H1 (cell line): ENCODE results near the gene TBCB. TPM values are rescaled to one million over a fixed set of nuclear protein-coding genes. Genes with fewer than 3 reads are reported as not detected.

Source experiments
- BACH1 ChIP-seq: IDR thresholded peaks from 2 replicates; pipeline ENCODE4 v1.6.1; 2012; ENCODE audit warnings: low read length, improper control_type of control experiment
- CBX5 ChIP-seq: fragments of 300-800, 300-1000 bp; sonication (generic); IDR thresholded peaks from 2 replicates; pipeline ENCODE4 v1.7.1; 2016; ENCODE audit warnings: antibody characterized with exemption, low read length, low read depth
- CHD2 ChIP-seq: IDR thresholded peaks from 2 replicates; pipeline ENCODE4 v1.6.1; 2012; ENCODE audit warnings: low read length, improper control_type of control experiment
- CREB1 ChIP-seq: IDR thresholded peaks from 2 replicates; pipeline ENCODE4 v1.6.1; 2012; ENCODE audit warnings: inconsistent platforms
- EGR1 ChIP-seq: IDR thresholded peaks from 2 replicates; pipeline ENCODE4 v1.6.1; 2011; ENCODE audit warnings: low read depth, low read length, borderline replicate concordance
- EP300 ChIP-seq, 2 experiments: IDR thresholded peaks; 1 replicate in 1 of 2; 2 replicates in 1 of 2; pipeline ENCODE4 v1.6.1; 2011 to 2012; ENCODE audit warnings: low read depth in 2 of 2, low read length in 2 of 2, mild to moderate bottlenecking in 2 of 2, borderline replicate concordance in 1 of 2, inconsistent platforms in 1 of 2, moderate library complexity in 1 of 2
- EZH2 ChIP-seq: fragments of 200-600 bp; sonication (generic); IDR thresholded peaks from 2 replicates; pipeline ENCODE4 v1.7.1; 2012; ENCODE audit warnings: low read depth, mild to moderate bottlenecking, moderate library complexity, low read length, inconsistent platforms; ENCODE audit not compliant: severe bottlenecking
- GABPA ChIP-seq: IDR thresholded peaks from 2 replicates; pipeline ENCODE4 v1.6.1; 2011; ENCODE audit warnings: mild to moderate bottlenecking, low read length, moderate library complexity, borderline replicate concordance; ENCODE audit not compliant: insufficient read depth
- HDAC6 ChIP-seq: IDR thresholded peaks from one replicate; pipeline ENCODE4 v1.7.1; 2012; ENCODE audit warnings: low read depth, mild to moderate bottlenecking, inconsistent platforms, low read length, moderate library complexity
- JUN ChIP-seq: IDR thresholded peaks from 2 replicates; pipeline ENCODE4 v1.6.1; 2011; ENCODE audit warnings: low read depth, mild to moderate bottlenecking, improper control_type of control experiment, low read length
- JUND ChIP-seq: IDR thresholded peaks from 2 replicates; pipeline ENCODE4 v1.6.1; 2011; ENCODE audit warnings: mild to moderate bottlenecking, improper control_type of control experiment, low read length
- KDM1A ChIP-seq: fragments of 200-600, 300-600 bp; sonication (generic); IDR thresholded peaks from 2 replicates; pipeline ENCODE4 v1.7.1; 2016; ENCODE audit warnings: mild to moderate bottlenecking, low read length, borderline replicate concordance
- KDM4A ChIP-seq: IDR thresholded peaks from one replicate; pipeline ENCODE4 v1.7.1; 2012; ENCODE audit warnings: low read depth, mild to moderate bottlenecking, moderate library complexity, low read length, inconsistent platforms; ENCODE audit not compliant: severe bottlenecking
- NANOG ChIP-seq: IDR thresholded peaks from 2 replicates; pipeline ENCODE4 v1.6.1; 2011; ENCODE audit warnings: low read length, low read depth, mild to moderate bottlenecking, inconsistent platforms; ENCODE audit not compliant: insufficient read depth, poor library complexity, severe bottlenecking
- NRF1 ChIP-seq: IDR thresholded peaks from 2 replicates; pipeline ENCODE4 v1.6.1; 2011; ENCODE audit warnings: mild to moderate bottlenecking, low read depth, low read length, improper control_type of control experiment
- POU5F1 ChIP-seq: IDR thresholded peaks from 2 replicates; pipeline ENCODE4 v1.6.1; 2011; ENCODE audit warnings: low read depth, mild to moderate bottlenecking, low read length, moderate library complexity
- SIN3A ChIP-seq, 2 experiments: IDR thresholded peaks in 1 of 2; conservative IDR thresholded peaks in 1 of 2; 2 replicates each; pipeline ENCODE4 v1.6.1; 2011 to 2012; ENCODE audit warnings: low read length in 2 of 2, improper control_type of control experiment in 1 of 2, low read depth in 1 of 2, mild to moderate bottlenecking in 1 of 2
- SP4 ChIP-seq: IDR thresholded peaks from 2 replicates; pipeline ENCODE4 v1.6.1; 2012; ENCODE audit warnings: low read length, inconsistent platforms
- TAF1 ChIP-seq: IDR thresholded peaks from 2 replicates; pipeline ENCODE4 v1.6.1; 2011; ENCODE audit warnings: mild to moderate bottlenecking, low read depth, low read length
- polyA plus RNA-seq, 7 experiments: library from polyadenylated mRNA; depleted of rRNA in 3 of 7; stranded (reverse) in 5 of 7; unstranded in 2 of 7; fragments of >200 nt in 5 of 7; fragments of 200-250 nt in 2 of 7; gene quantifications; 1 replicate in 5 of 7; 2 replicates in 1 of 7; 4 replicates in 1 of 7; pipeline versions ENCODE4 v1.2.1 to v1.2.3, GENCODE V29; 2011 to 2013; ENCODE audit warnings: missing spikeins in 2 of 7, mixed read lengths in 2 of 7
- total RNA-seq: library from RNA; stranded (reverse); fragmentation: NEBNext Ultra II Directional; extraction: Animal tissue kit (Norgen Biotek cat#: 25700); gene quantifications from 2 replicates; pipeline ENCODE4 v1.2.1, GENCODE V29; 2021
- TF ChIP-seq, protein P1 (sequence below): IDR thresholded peaks from 2 replicates; pipeline ENCODE4 v1.6.1; 2011; ENCODE audit warnings: low read depth, mild to moderate bottlenecking, low read length; ENCODE audit not compliant: insufficient read depth
- TF ChIP-seq, protein P2 (sequence below): IDR thresholded peaks from 2 replicates; pipeline ENCODE4 v1.6.1; 2012; ENCODE audit warnings: inconsistent platforms
- TF ChIP-seq, protein P3 (sequence below): IDR thresholded peaks from 2 replicates; pipeline ENCODE4 v1.6.1; 2012; ENCODE audit warnings: inconsistent platforms

Gene TBCB
- total and polyA plus RNA-seq, 2 of the 8 experiments (the other 6 are each of a cell fraction or from before 2014, with no cell fraction given) = 153 to 286 TPM

DNA sequence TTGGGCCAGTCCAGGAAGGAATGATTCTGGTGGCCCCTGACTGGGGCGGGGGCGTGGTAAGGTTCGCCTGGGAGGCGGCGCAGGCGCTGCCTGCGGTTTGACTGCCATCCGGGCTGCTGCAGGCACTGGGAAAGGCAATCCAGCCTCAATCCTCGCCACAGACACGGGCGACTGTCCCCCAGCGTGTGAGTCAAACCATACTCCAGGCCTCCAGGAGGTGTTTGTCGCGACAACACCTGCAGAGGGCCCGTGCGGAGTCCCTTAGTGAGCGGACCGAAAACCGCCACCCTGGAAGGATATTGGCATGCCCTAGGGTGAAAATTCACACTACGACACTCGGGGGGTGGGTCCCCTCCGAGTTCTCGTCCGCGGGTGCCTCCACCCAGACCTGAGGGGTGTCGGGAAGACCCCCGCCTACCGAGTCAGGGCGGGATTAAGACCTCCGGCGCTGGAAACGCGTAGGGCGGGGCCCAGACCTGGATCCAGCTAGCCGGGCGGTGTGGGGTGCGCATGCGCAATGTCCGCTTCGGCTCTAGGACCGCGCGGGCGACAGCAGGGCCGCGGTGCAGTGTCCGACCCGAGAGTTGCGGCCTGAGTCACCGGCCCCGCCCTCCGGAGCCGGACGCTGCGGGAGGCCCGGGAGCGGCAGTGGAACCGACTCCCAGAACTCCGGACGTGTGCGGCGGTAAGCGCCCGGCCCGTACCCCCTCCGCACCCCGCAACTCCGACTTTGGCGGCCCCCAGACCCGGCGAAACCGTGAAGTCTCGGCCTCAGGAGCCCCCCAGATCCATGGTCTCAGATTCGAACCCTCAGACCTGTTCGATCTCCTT lies 24.4 kb downstream of the TBCB start, which contains the start of gene CAPNS1 (continued):
- TF ChIP-seq EZH2 = no peak
- no peak; the same call in 1 of the 2 replicates for TF ChIP-seq CHD2
- no peak for TF ChIP-seq CBX5
- TF ChIP-seq SP4 = no peak
- peak; percentile 87 for TF ChIP-seq JUND
- TF ChIP-seq HDAC6 = no peak
- TF ChIP-seq EGR1 = peak; percentile 65
- TF ChIP-seq TAF1 = peak; percentile 67
- no peak for TF ChIP-seq GABPA
- TF ChIP-seq NRF1 = peak; percentile 84
- peak; percentile 77 for TF ChIP-seq CREB1
- peak; percentile 60 for TF ChIP-seq KDM4A
- TF ChIP-seq BACH1 = peak; percentile 67
- TF ChIP-seq, protein P1, sequence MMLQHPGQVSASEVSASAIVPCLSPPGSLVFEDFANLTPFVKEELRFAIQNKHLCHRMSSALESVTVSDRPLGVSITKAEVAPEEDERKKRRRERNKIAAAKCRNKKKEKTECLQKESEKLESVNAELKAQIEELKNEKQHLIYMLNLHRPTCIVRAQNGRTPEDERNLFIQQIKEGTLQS = peak; percentile 49; the same call in 1 of the 2 replicates
- peak; percentile 46 to 68; a peak in 2 of 4 replicates for TF ChIP-seq SIN3A (conservative IDR thresholded peaks at IDR 0.05 in 1 of 2, IDR thresholded peaks at IDR 0.05 in 1 of 2; ENCODE audit: low read depth in 1 of 2, low read length in 2 of 2)
- TF ChIP-seq KDM1A = peak; percentile 28; the same call in 1 of the 2 replicates
- TF ChIP-seq POU5F1 = no peak
- TF ChIP-seq, protein P2, sequence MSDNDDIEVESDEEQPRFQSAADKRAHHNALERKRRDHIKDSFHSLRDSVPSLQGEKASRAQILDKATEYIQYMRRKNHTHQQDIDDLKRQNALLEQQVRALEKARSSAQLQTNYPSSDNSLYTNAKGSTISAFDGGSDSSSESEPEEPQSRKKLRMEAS = peak; percentile 50
- TF ChIP-seq, protein P3, sequence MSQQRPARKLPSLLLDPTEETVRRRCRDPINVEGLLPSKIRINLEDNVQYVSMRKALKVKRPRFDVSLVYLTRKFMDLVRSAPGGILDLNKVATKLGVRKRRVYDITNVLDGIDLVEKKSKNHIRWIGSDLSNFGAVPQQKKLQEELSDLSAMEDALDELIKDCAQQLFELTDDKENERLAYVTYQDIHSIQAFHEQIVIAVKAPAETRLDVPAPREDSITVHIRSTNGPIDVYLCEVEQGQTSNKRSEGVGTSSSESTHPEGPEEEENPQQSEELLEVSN = no peak
- no peak for TF ChIP-seq NANOG
- peak; percentile 26; the same call in 1 of the 2 replicates for TF ChIP-seq JUN
- TF ChIP-seq EP300 (IDR thresholded peaks at IDR 0.05; ENCODE audit: borderline replicate concordance in 1 of 2, low read depth in 2 of 2, low read length in 2 of 2) = peak in 1 of 2 experiments; percentile 16; a peak in 1 of 3 replicates
